Endothelial cell of umbilical vein (primary cell): ENCODE results near the gene ARGLU1. TPM values are rescaled to one million over a fixed set of nuclear protein-coding genes. Genes with fewer than 3 reads are reported as not detected.

Experiments
- BruUV-seq: library from RNA; stranded (reverse); fragments of 400-500 nt; replicated peaks from 2 replicates; lab custom pipeline; 2021; lab: Mats Ljungman, UMichigan
- CTCF ChIA-PET: fragments of 300-600, 350-600 bp; sonication (Branson Sonifier 250); formaldehyde crosslinking; loops from one replicate; lab custom pipeline; 2021; ENCODE audit warnings: antibody characterized with exemption, inconsistent platforms; lab: Charles Lee
- POLR2A ChIA-PET: fragments of 300-600, 350-600 bp; sonication (Branson Sonifier 250); formaldehyde crosslinking; loops from one replicate; lab custom pipeline; 2021; ENCODE audit warnings: antibody characterized with exemption, inconsistent platforms; lab: Charles Lee
- DNase-seq: peaks from one replicate; pipeline ENCODE4 v3.0.0-alpha.2; 2011; ENCODE audit warnings: low read depth, low spot score
- FAIRE-seq: peaks from 2 replicates; lab custom pipeline; 2011; peaks lifted over from hg19 to GRCh38; lab: Jason Lieb, UNC
- H2AFZ ChIP-seq: 2 replicates; pipeline ENCODE4 v1.6.0; 2012; ENCODE audit warnings: low read depth, low read length, control low read depth, inconsistent platforms
- H3K27ac ChIP-seq: 2 replicates; pipeline ENCODE4 v1.5.1; 2011; ENCODE audit warnings: low read depth, mild to moderate bottlenecking, control low read depth, low read length, moderate library complexity; ENCODE audit not compliant: insufficient read depth
- H3K27me3 ChIP-seq, 2 experiments: 2 replicates each; pipeline versions ENCODE4 v1.6.0 to v1.6.1; 2011; ENCODE audit warnings: low read length in 2 of 2, mixed read lengths in 1 of 2; ENCODE audit not compliant: control insufficient read depth in 2 of 2, insufficient read depth in 2 of 2
- H3K36me3 ChIP-seq, 2 experiments: 2 replicates in 1 of 2; 3 replicates in 1 of 2; pipeline ENCODE4 v1.5.1; 2011; ENCODE audit warnings: low read length in 2 of 2, mild to moderate bottlenecking in 1 of 2, moderate library complexity in 1 of 2; ENCODE audit not compliant: control insufficient read depth in 2 of 2, insufficient read depth in 2 of 2; ENCODE audit errors: extremely low read depth in 1 of 2
- H3K4me1 ChIP-seq: 3 replicates; pipeline ENCODE4 v1.5.1; 2011; ENCODE audit warnings: mild to moderate bottlenecking, low read length; ENCODE audit not compliant: control insufficient read depth, insufficient read depth; ENCODE audit errors: extremely low read depth
- H3K4me2 ChIP-seq: 2 replicates; pipeline ENCODE4 v1.6.1; 2011; ENCODE audit warnings: low read length, control low read depth, mixed read lengths; ENCODE audit not compliant: insufficient read depth
- H3K4me3 ChIP-seq, 3 experiments: fragments of 200-600 bp in 1 of 3; sonication (generic), shearing (Covaris generic) in 1 of 3; replicated peaks in 1 of 3; 2 replicates each; pipeline ENCODE4 v1.5.1; 2011 to 2016; ENCODE audit warnings: control low read depth in 3 of 3, low read length in 3 of 3, mild to moderate bottlenecking in 2 of 3, inconsistent platforms in 1 of 3, low read depth in 1 of 3, moderate library complexity in 1 of 3; ENCODE audit not compliant: insufficient read depth in 1 of 3
- H3K79me2 ChIP-seq: 2 replicates; pipeline ENCODE4 v1.6.0; 2012; ENCODE audit warnings: low read length, inconsistent platforms; ENCODE audit not compliant: control insufficient read depth, insufficient read depth
- H3K9ac ChIP-seq: replicated peaks from 2 replicates; pipeline ENCODE3; 2011; ENCODE audit warnings: low read length, control low read depth; ENCODE audit not compliant: insufficient read depth; ENCODE audit errors: extremely low read depth
- H3K9me1 ChIP-seq: replicated peaks from 3 replicates; pipeline ENCODE4 v1.6.0; 2011; ENCODE audit warnings: mild to moderate bottlenecking, low read length; ENCODE audit not compliant: control insufficient read depth, insufficient read depth; ENCODE audit errors: extremely low read depth
- H3K9me3 ChIP-seq: replicated peaks from 2 replicates; pipeline ENCODE4 v1.5.1; 2012; ENCODE audit warnings: low read length, inconsistent platforms; ENCODE audit not compliant: control insufficient read depth, insufficient read depth
- H4K20me1 ChIP-seq: replicated peaks from 2 replicates; pipeline ENCODE3; 2011; ENCODE audit warnings: mild to moderate bottlenecking, low read length; ENCODE audit not compliant: control insufficient read depth, insufficient read depth; ENCODE audit errors: extremely low read depth
- CTCF ChIP-seq, 2 donors: IDR thresholded peaks; 1 replicate in 1 of 2; 2 replicates in 1 of 2; pipeline ENCODE4 v1.5.1; 2011; ENCODE audit warnings: low read length in 2 of 2, mild to moderate bottlenecking in 2 of 2, moderate library complexity in 2 of 2, control low read depth in 1 of 2, inconsistent platforms in 1 of 2, low read depth in 1 of 2; ENCODE audit not compliant: insufficient read depth in 1 of 2; ENCODE audit errors: extremely low read depth in 1 of 2
- EZH2 ChIP-seq: IDR thresholded peaks from 2 replicates; pipeline ENCODE4 v1.6.1; 2012; ENCODE audit warnings: borderline replicate concordance, low read depth, mild to moderate bottlenecking, moderate library complexity, low read length, inconsistent platforms; ENCODE audit not compliant: severe bottlenecking
- FOS ChIP-seq: IDR thresholded peaks from 2 replicates; pipeline ENCODE4 v1.6.1; 2011; ENCODE audit warnings: mild to moderate bottlenecking, low read length, moderate library complexity, borderline replicate concordance; ENCODE audit not compliant: insufficient read depth
- JUN ChIP-seq: IDR thresholded peaks from 2 replicates; pipeline ENCODE4 v1.6.1; 2011; ENCODE audit warnings: borderline replicate concordance, low read depth; ENCODE audit not compliant: insufficient read length, insufficient read depth
- MAX ChIP-seq: IDR thresholded peaks from 2 replicates; pipeline ENCODE4 v1.6.1; 2011; ENCODE audit not compliant: insufficient read depth, insufficient read length
- POLR2A ChIP-seq: IDR thresholded peaks from 2 replicates; pipeline ENCODE4 v1.6.1; 2012; ENCODE audit warnings: low read depth, mild to moderate bottlenecking, control low read depth, low read length
- POLR2AphosphoS5 ChIP-seq: IDR thresholded peaks from 2 replicates; pipeline ENCODE4 v1.6.1; 2012; ENCODE audit warnings: low read depth, mild to moderate bottlenecking, control low read depth, low read length, moderate library complexity; ENCODE audit not compliant: insufficient read depth
- dilution Hi-C: fragments of 300-500 bp; cut with MboI; formaldehyde crosslinking; loops from one replicate; pipeline ENCODE4 v1.15.0; 2019; ENCODE audit warnings: low sequenced_read_pairs; ENCODE audit not compliant: extremely low pct_ligation_motif_present
- intact Hi-C: fragments of 100-400 bp; cut with micrococcal nuclease; formaldehyde crosslinking; loops from one replicate; pipeline ENCODE4 v1.10.0; 2022
- polyA plus RNA-seq, 4 experiments: library from polyadenylated mRNA; depleted of rRNA in 3 of 4; stranded (reverse) in 3 of 4; unstranded in 1 of 4; fragments of >200 nt; gene quantifications; 2 replicates each; pipeline versions ENCODE4 v1.2.1 to v1.2.3, GENCODE V29; 2011 to 2012; ENCODE audit warnings: missing spikeins in 1 of 4
- total RNA-seq: library from RNA; stranded (reverse); gene quantifications from 2 replicates; pipeline ENCODE4 v1.2.3, GENCODE V29; 2021

Gene ARGLU1
- total and polyA plus RNA-seq, 2 donors (not counting 3 experiments of a cell fraction or from before 2014, with no cell fraction given): 44.4 to 111 TPM

- TF ChIP-seq EZH2 (no peak), CTCF (IDR thresholded peaks at IDR 0.05; ENCODE audit: extremely low read depth in 1 of 2, insufficient read depth in 1 of 2, low read depth in 1 of 2, low read length in 2 of 2) (no peak), FOS (no peak), POLR2A (no peak), POLR2AphosphoS5 (no peak), MAX (no peak), JUN (no peak)
- CTCF ChIA-PET: interaction anchor here (0.6 to 1.6 kb wide), 5 partner anchors 8 to 582 kb away, joined by 3 to 5 read pairs (median 3); no protein-coding TSS in a partner anchor
- FAIRE-seq: no peak
Observed at GRCh38 chr13:106541826-106542225, 26.1 kb downstream of the ARGLU1 start.

More at GRCh38 chr13:106541826-106542225, 26.1 kb downstream of the ARGLU1 start:
- Histone ChIP-seq H3K9ac (no peak overlapping the region), H3K4me1 (peaks cover 22% of the 10 kb centered on the region), H3K9me1 (no peaks in the 10 kb centered on the region), H3K9me3 (no peaks in the 10 kb centered on the region), H2AFZ (no peak overlapping the region), H3K27me3 (no peaks in the 10 kb centered on the region), H3K36me3 (peaks cover 0 to 13% of the 10 kb centered on the region in 2 experiments), H3K27ac (no peak overlapping the region), H3K4me2 (no peak overlapping the region), H3K79me2 (peaks cover 28% of the 10 kb centered on the region), H4K20me1 (peaks cover 8% of the 10 kb centered on the region), H3K4me3 (no peak overlapping the region)
- POLR2A ChIA-PET: no interaction called here
- intact Hi-C loops: no loop called here
- DNase-seq: no peak
- BruUV-seq: no TSS peak
- dilution Hi-C loops: no loop called here
